SK-N-MC (cell line): ENCODE data around the gene ST6GALNAC3.

Experiments used
- EZH2 ChIP-seq: fragments of 200-600 bp; sonication (generic); IDR thresholded peaks from one replicate; pipeline ENCODE4 v1.6.1; 2017; ENCODE audit warnings: antibody characterized with exemption
- POLR2AphosphoS5 ChIP-seq: IDR thresholded peaks from 2 replicates; pipeline ENCODE4 v1.6.1; 2012; ENCODE audit warnings: mild to moderate bottlenecking, low read depth, low read length, borderline replicate concordance

DNA sequence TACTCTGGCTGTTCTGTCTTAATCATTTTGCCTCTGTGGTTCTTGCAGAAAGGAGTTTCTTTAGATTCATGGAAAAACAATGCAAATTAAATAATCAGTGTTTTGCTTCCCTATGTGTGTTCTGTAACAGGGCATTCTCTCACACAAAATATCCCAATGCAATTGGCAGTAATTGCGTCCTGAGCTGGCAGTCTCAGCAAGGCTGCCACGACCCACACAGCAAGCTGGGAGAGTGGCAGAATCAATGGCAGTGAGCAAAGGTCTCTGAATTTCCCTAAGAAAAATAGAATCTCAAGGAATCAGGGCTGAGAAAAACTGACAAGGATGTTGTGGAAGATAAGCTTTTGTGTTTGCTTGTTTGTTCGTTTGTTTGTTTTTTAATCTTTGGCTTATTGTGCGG, 594.6 kb downstream of the ST6GALNAC3 start:
- TF ChIP-seq EZH2 (no peak), POLR2AphosphoS5 (no peak)
